Activated naive CD4-positive, alpha-beta T cell treated with anti-CD3 and anti-CD28 coated beads, Interleukin-2, amount 10 ng/mL, durations not matched to agents 7 days and 5 days (primary cell): ENCODE results near the gene COPZ2.

Source experiments
- CTCF ChIA-PET: fragments of 350-600 bp; sonication (Branson Sonifier 250); formaldehyde crosslinking; loops from one replicate; lab custom pipeline; 2021; ENCODE audit warnings: antibody characterized with exemption; lab: Charles Lee
- DNase-seq: peaks from one replicate; pipeline ENCODE4 v3.0.0-alpha.2; 2020
- H3K27ac Mint-ChIP-seq: one replicate; pipeline ENCODE4 v1.8.0; 2021; ENCODE audit warnings: mild to moderate bottlenecking, moderate library complexity, mixed read lengths
- H3K27me3 Mint-ChIP-seq: one replicate; pipeline ENCODE4 v1.8.0; 2021; ENCODE audit warnings: mild to moderate bottlenecking, mixed read lengths
- H3K36me3 Mint-ChIP-seq: one replicate; pipeline ENCODE4 v1.8.0; 2021; ENCODE audit warnings: mixed read lengths
- H3K4me1 Mint-ChIP-seq: one replicate; pipeline ENCODE4 v1.8.0; 2021; ENCODE audit warnings: mixed read lengths
- H3K4me3 Mint-ChIP-seq: one replicate; pipeline ENCODE4 v1.8.0; 2021; ENCODE audit warnings: mild to moderate bottlenecking, moderate library complexity, mixed read lengths
- H3K9me3 Mint-ChIP-seq: one replicate; pipeline ENCODE4 v1.8.0; 2021; ENCODE audit warnings: mixed read lengths

The COPZ2 gene

GRCh38 chr17:48052956-48053757, 15.6 kb upstream of the COPZ2 start:
- CTCF ChIA-PET, result interaction anchor here (0.8 kb wide), 1 partner anchor 11 kb away, joined by 3 read pairs; no protein-coding TSS in a partner anchor
- peaks cover 64% of the 10 kb centered on the region for H3K4me1 Mint-ChIP-seq
- H3K27ac Mint-ChIP-seq, result peak overlapping the region; percentile 5
- peaks cover 58% of the 10 kb centered on the region for H3K36me3 Mint-ChIP-seq
- no peak overlapping the region for H3K4me3 Mint-ChIP-seq
- DNase-seq, result no peak
- H3K9me3 Mint-ChIP-seq, result no peaks in the 10 kb centered on the region
- peaks cover under 1% of the 10 kb centered on the region for H3K27me3 Mint-ChIP-seq

GRCh38 chr17:48051706-48052486, 14.3 kb upstream of the COPZ2 start:
- Mint-ChIP-seq H3K27me3 (peaks cover 6% of the 10 kb centered on the region), H3K9me3 (no peaks in the 10 kb centered on the region), H3K27ac (peak overlapping the region; percentile 72), H3K4me1 (peaks cover 67% of the 10 kb centered on the region), H3K4me3 (no peak overlapping the region), H3K36me3 (peaks cover 47% of the 10 kb centered on the region)
- no peak for DNase-seq
- CTCF ChIA-PET, result interaction anchor here (0.7 kb wide), 1 partner anchor 25 kb away, joined by 4 read pairs; no protein-coding TSS in a partner anchor

GRCh38 chr17:48051283-48051682, 13.7 kb upstream of the COPZ2 start:
- no peak overlapping the region for H3K4me3 Mint-ChIP-seq
- H3K36me3 Mint-ChIP-seq, result peaks cover 43% of the 10 kb centered on the region
- peaks cover 72% of the 10 kb centered on the region for H3K4me1 Mint-ChIP-seq
- peak overlapping the region; percentile 72 for H3K27ac Mint-ChIP-seq
- CTCF ChIA-PET, result no interaction called here
- H3K27me3 Mint-ChIP-seq, result peaks cover 6% of the 10 kb centered on the region
- H3K9me3 Mint-ChIP-seq, result no peaks in the 10 kb centered on the region
- DNase-seq, result no peak

GRCh38 chr17:48048384-48049126, 11.0 kb upstream of the COPZ2 start:
- peak; percentile 52 for DNase-seq
- CTCF ChIA-PET, result interaction anchor here (0.9 to 4.0 kb wide), 15 partner anchors 10 to 545 kb away, joined by 3 to 26 read pairs (median 4); partner anchors contain the start of genes CDK5RAP3, COPZ2 and HOXB5
- H3K27ac Mint-ChIP-seq, result peak overlapping the region; percentile 96
- H3K27me3 Mint-ChIP-seq, result peaks cover 10% of the 10 kb centered on the region
- H3K4me3 Mint-ChIP-seq, result peak overlapping the region; percentile 97
- H3K36me3 Mint-ChIP-seq, result peaks cover 37% of the 10 kb centered on the region
- H3K9me3 Mint-ChIP-seq, result no peaks in the 10 kb centered on the region
- peaks cover 70% of the 10 kb centered on the region for H3K4me1 Mint-ChIP-seq

GRCh38 chr17:48047741-48048383, 10.3 kb upstream of the COPZ2 start, which contains the start of gene NFE2L1:
Gene NFE2L1, plus strand, starts transcription at chr17:48048359. Its CDS starts 2,760 bp downstream, at chr17:48051119.
- Mint-ChIP-seq H3K4me1 (peaks cover 64% of the 10 kb centered on the region), H3K27ac (peak within 1 kb of the TSS; percentile 96), H3K9me3 (no peaks in the 10 kb centered on the region), H3K4me3 (peak within 1 kb of the TSS; percentile 97), H3K36me3 (peaks cover 35% of the 10 kb centered on the region), H3K27me3 (peaks cover 14% of the 10 kb centered on the region)
- DNase-seq, result peak; percentile 99
- CTCF ChIA-PET, result interaction anchor here (1.0 to 4.0 kb wide), 11 partner anchors 9 to 545 kb away, joined by 3 to 26 read pairs (median 4); partner anchors contain the start of genes CDK5RAP3, COPZ2 and HOXB5

- no peaks in the 10 kb centered on the region for H3K9me3 Mint-ChIP-seq
- CTCF ChIA-PET, result interaction anchor here (0.7 to 4.0 kb wide), 12 partner anchors 9 to 546 kb away, joined by 3 to 26 read pairs (median 4); partner anchors contain the start of genes CDK5RAP3, COPZ2 and HOXB5
- H3K36me3 Mint-ChIP-seq, result peaks cover 30% of the 10 kb centered on the region
- H3K4me1 Mint-ChIP-seq, result peaks cover 57% of the 10 kb centered on the region
- H3K4me3 Mint-ChIP-seq, result peak overlapping the region; percentile 97
- peak overlapping the region; percentile 96 for H3K27ac Mint-ChIP-seq
- peak; percentile 24 for DNase-seq
- peaks cover 18% of the 10 kb centered on the region for H3K27me3 Mint-ChIP-seq
Observed at GRCh38 chr17:48047113-48047740, 9.6 kb upstream of the COPZ2 start.

- no peak for DNase-seq
- Mint-ChIP-seq H3K36me3 (peaks cover 22% of the 10 kb centered on the region), H3K27me3 (peaks cover 22% of the 10 kb centered on the region), H3K27ac (no peak overlapping the region), H3K4me1 (peaks cover 52% of the 10 kb centered on the region), H3K9me3 (no peaks in the 10 kb centered on the region), H3K4me3 (peak overlapping the region; percentile 97)
- CTCF ChIA-PET, result interaction anchor here (1.1 to 4.0 kb wide), 6 partner anchors 8 to 30 kb away, joined by 3 to 26 read pairs (median 4); partner anchors contain the start of gene COPZ2
Observed at GRCh38 chr17:48046296-48046695, 8.7 kb upstream of the COPZ2 start.

GRCh38 chr17:48045316-48046001, 7.9 kb upstream of the COPZ2 start:
- Mint-ChIP-seq H3K27ac (no peak overlapping the region), H3K36me3 (peaks cover 15% of the 10 kb centered on the region), H3K4me3 (no peak overlapping the region), H3K9me3 (no peaks in the 10 kb centered on the region), H3K27me3 (peaks cover 22% of the 10 kb centered on the region), H3K4me1 (peaks cover 45% of the 10 kb centered on the region)
- CTCF ChIA-PET, result interaction anchor here (2.0 to 2.5 kb wide), 3 partner anchors 9 to 27 kb away, joined by 4 to 8 read pairs (median 6); no protein-coding TSS in a partner anchor
- DNase-seq, result no peak

- H3K4me1 Mint-ChIP-seq, result peaks cover 39% of the 10 kb centered on the region
- peaks cover 11% of the 10 kb centered on the region for H3K36me3 Mint-ChIP-seq
- no peak overlapping the region for H3K4me3 Mint-ChIP-seq
- CTCF ChIA-PET, result interaction anchor here (0.7 to 2.5 kb wide), 5 partner anchors 8 to 35 kb away, joined by 3 to 8 read pairs (median 5); no protein-coding TSS in a partner anchor
- H3K9me3 Mint-ChIP-seq, result no peaks in the 10 kb centered on the region
- DNase-seq, result no peak
- H3K27me3 Mint-ChIP-seq, result peaks cover 28% of the 10 kb centered on the region
- peak overlapping the region; percentile 33 for H3K27ac Mint-ChIP-seq
Observed at GRCh38 chr17:48044851-48045250, 7.3 kb upstream of the COPZ2 start.

GRCh38 chr17:48043176-48043575, 5.6 kb upstream of the COPZ2 start:
- no peaks in the 10 kb centered on the region for H3K9me3 Mint-ChIP-seq
- no peak overlapping the region for H3K27ac Mint-ChIP-seq
- peaks cover 44% of the 10 kb centered on the region for H3K27me3 Mint-ChIP-seq
- no peak for DNase-seq
- H3K4me1 Mint-ChIP-seq, result peaks cover 34% of the 10 kb centered on the region
- CTCF ChIA-PET, result interaction anchor here (0.9 to 2.5 kb wide), 9 partner anchors 9 to 37 kb away, joined by 3 to 13 read pairs (median 5); no protein-coding TSS in a partner anchor
- peaks cover 9% of the 10 kb centered on the region for H3K36me3 Mint-ChIP-seq
- H3K4me3 Mint-ChIP-seq, result no peak overlapping the region

- CTCF ChIA-PET, result interaction anchor here (0.8 kb wide), 1 partner anchor 8 kb away, joined by 3 read pairs; no protein-coding TSS in a partner anchor
- Mint-ChIP-seq H3K4me1 (peaks cover 23% of the 10 kb centered on the region), H3K36me3 (peaks cover 2% of the 10 kb centered on the region)
Observed at GRCh38 chr17:48038687-48039086, 1.1 kb upstream of the COPZ2 start.

GRCh38 chr17:48037838-48038323, 284 bp upstream of the COPZ2 start:
- no peak for DNase-seq
- CTCF ChIA-PET, result interaction anchor here (0.8 to 2.5 kb wide), 2 partner anchors 9 to 10 kb away, joined by 3 to 26 read pairs; partner anchors contain the start of gene NFE2L1
- peak overlapping the region; percentile 76 for H3K4me3 Mint-ChIP-seq
- peaks cover 21% of the 10 kb centered on the region for H3K4me1 Mint-ChIP-seq
- no peaks in the 10 kb centered on the region for H3K9me3 Mint-ChIP-seq
- H3K27me3 Mint-ChIP-seq, result peaks cover 82% of the 10 kb centered on the region
- no peaks in the 10 kb centered on the region for H3K36me3 Mint-ChIP-seq
- no peak overlapping the region for H3K27ac Mint-ChIP-seq

More at GRCh38 chr17:48038687-48039086, 1.1 kb upstream of the COPZ2 start:
- H3K27me3 Mint-ChIP-seq, result peaks cover 78% of the 10 kb centered on the region
- H3K27ac Mint-ChIP-seq, result no peak overlapping the region
- peak overlapping the region; percentile 76 for H3K4me3 Mint-ChIP-seq
- DNase-seq, result no peak
- no peaks in the 10 kb centered on the region for H3K9me3 Mint-ChIP-seq
